NCI-H128 (cell line): ENCODE measurements around the gene SPAG16.

ENCODE experiments used
- DNase-seq: peaks from one replicate; lab custom pipeline; 2025; ENCODE audit not compliant: unreplicated experiment; lab: John Stamatoyannopoulos, UW

The SPAG16 gene

GRCh38 chr2:214451516-214452275 lies 1167.4 kb downstream of the SPAG16 start:
- no peak for DNase-seq
